GM18867 (cell line): ENCODE data around the gene MT1A.

Experiments used
- ATAC-seq: cut with Tn5 transposase; IDR thresholded peaks from one replicate; pipeline ENCODE4 v1.9.1; 2021; ENCODE audit warnings: mild to moderate bottlenecking, moderate library complexity; ENCODE audit not compliant: unreplicated experiment

Gene MT1A

DNA sequence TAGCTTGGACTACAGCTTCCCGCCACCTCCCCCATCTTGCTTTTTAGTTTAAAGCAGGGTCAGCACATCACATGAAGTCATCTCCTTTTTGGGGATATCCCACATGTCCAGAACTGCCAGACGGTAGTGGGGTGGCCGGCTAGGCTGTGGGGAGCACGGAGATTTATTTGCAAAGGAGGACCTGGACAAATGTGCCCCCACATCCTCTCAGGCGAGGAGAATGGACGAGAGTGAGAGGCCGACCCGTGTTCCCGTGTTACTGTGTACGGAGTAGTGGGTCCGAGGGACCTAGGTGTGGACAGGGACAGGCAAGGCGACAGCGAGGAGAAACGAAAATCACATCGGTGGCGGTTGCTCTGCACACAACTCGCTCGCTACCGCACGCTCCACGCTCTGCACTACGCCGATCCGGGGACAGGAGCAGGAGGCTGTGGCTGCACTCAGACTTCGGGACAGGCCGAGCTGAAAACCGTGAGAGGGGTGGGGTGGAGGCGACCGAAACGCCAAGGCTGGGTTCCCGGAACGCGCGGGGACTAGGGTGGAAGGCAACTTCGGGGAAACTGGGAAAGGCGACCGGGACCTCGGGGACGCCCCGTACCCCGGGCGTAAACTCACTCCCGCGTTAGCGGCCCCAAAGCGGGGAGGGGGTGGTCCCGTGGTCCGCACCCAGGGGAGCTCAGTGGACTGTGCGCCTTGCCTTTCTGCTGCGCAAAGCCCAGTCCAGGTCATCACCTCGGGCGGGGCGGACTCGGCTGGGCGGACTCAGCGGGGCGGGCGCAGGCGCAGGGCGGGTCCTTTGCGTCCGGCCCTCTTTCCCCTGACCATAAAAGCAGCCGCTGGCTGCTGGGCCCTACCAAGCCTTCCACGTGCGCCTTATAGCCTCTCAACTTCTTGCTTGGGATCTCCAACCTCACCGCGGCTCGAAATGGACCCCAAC lies at the start of gene MT1A:
Gene MT1A, plus strand, starts transcription at position 853 of the 937 bp plus-strand sequence. Its CDS starts 73 bp downstream, at position 926.
- ATAC-seq = no peak

DNA sequence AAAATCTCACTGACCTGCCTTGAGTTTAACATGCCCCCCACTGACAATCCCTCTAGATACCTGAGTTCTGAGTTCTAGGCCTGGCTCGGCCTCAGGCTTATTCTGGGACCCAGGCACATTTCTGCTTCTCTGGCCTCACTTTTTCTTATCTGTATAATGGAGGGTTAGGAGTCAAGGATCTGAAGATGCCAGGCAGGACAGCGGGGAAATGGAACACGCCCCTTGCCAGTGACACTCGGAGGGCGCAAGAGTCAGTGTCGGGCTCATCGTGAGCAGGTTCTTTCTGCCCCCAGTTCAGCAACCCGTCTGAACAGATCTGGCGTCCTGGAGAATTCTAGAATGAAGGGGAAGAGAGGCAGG lies 49.7 kb upstream of the MT1A start:
- no peak for ATAC-seq

GRCh38 chr16:56589141-56590039 lies 49.1 kb upstream of the MT1A start, which contains the start of gene MT3:
MT3 (plus strand) TSS chr16:56589528; CDS start chr16:56589591, 63 bp downstream.
- no peak for ATAC-seq

DNA sequence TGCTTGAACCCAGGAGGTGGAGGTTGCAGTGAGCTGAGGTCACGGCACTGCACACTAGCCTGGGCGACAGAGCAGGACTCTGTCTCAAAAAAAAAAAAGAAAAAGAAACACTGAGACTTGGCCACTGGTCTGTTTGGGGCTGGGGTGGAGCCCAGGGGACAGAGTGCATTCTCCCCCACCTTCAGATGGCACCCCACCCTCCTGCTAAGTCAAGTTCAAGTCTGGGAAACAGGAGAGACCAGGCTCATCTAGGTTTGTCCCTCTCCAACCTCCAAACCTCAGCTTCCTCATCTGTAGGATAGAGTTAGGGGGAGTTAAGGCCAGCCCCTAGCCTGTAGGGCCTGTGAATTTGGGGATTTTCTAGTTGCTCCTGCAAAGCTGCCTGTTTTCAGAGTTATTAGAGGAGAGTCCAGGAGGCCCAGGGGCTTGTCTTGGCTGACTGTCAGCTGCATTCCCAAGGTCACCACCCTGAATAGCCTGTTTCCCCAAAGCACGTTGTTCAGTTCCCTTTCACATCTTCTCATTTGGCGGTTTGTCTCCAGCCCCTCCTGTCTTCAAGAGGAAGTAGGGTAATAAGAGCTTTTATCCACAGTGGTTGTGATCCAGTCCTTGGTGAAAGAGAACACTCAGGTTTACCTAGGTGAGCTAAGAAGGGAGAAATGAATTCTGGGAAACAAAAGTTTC lies 46.9 kb upstream of the MT1A start:
- no peak for ATAC-seq

GRCh38 chr16:56593573-56594291 lies 44.7 kb upstream of the MT1A start:
- no peak for ATAC-seq

- no peak for ATAC-seq
These were observed 44.2 kb upstream of the MT1A start for GRCh38 chr16:56594292-56594619.

DNA sequence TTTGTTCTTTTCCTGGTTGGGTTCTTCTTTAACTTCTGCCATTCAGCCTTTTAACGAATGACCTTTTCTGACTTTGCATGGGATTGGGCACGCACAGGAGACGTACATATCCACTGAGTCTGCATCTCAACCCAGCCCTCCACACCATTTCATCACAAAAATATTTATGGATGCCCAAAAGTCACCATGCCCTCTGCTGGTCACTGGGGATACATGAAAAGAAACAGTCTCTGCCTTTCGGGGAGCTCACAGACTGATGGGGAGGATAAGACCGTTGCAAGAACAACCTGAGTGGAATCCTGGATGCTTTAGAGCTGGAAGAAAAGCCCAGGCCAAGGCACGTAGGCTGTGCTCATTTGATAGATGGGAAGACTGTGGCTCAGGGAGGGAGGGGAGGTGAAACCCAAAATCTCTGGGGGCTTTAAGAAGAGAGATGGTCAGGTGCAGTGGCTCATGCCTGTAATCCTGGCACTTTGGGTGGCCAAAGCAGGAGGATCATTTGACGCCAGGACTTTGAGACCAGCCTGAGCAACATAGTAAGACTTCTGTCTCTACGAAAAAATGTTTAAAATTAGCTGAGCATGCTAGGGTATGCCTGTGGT lies 38.0 kb upstream of the MT1A start:
- ATAC-seq = peak; percentile 59

DNA sequence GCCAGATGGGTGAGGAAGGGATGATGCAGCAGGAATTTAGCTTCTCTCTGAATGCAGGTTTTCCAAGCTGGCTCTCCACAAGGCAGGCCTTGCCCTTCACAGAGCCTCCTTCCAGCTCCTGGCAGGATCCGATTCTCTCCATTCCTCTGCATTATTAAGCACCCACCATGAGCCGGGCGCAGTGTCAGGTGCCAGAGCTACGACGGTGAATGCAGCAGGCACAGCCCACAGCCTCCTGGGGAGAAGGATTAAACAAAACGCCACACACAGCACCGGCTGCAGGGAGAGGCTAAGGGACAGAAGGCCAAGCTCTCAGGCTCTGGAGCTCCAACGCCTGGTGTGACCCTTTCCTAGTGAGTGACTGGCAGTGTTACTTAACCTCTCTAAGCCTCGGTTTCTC lies 37.1 kb upstream of the MT1A start:
- no peak for ATAC-seq

DNA sequence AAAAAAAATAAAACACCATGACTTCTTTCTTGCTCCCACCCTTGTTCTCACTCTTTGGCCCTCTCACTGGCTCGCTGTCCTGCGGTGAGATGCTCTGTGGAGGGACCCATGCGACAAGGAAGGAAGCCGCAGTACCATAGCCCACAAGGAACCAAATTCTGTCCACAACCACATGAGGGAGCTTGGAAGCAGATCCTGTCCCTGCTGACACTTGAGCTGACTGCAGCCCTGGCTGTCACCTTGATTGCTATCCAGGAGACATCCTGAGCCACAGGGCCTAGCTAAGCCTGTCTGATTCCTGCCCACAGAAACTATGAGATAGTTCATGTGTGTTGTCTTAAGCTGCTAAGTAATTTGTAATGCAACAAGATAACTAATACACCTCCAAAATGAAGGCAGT lies 34.9 kb upstream of the MT1A start:
- ATAC-seq = no peak

- no peak for ATAC-seq
These were observed 33.5 kb upstream of the MT1A start for GRCh38 chr16:56604966-56605365.

GRCh38 chr16:56605475-56605874 lies 33.0 kb upstream of the MT1A start:
- no peak for ATAC-seq

GRCh38 chr16:56606071-56606475 lies 32.4 kb upstream of the MT1A start:
- no peak for ATAC-seq

DNA sequence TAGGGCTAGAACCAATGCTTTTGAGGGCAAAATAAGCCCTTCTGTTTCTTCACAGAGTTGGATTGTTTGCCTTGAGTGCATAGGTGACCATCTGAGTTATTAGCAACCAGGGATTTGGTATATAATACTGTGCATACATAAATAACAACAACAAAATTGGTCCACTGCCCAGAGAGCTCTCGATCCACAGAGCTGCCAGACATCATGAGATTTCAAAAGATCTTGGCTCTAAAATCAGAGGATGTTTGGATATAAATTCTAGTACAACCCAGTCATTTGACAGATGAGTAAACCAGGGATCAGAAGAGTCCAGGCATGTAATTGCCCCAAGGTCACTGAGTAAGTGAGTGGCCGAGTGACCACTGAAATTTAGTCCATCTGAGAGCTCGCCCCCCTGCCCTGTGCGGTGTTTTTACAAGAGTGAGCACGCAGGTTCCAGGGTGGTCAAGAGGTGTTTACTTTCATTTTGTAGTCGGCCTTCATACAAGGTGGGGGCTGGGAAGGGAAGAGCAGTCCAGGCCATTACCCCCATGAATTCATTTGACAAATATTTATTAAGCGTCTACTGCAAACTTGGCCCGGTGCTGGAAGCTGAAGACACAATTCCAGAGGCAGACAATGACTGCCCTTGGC lies 31.9 kb upstream of the MT1A start:
- no peak for ATAC-seq

- no peak for ATAC-seq
These were observed 31.3 kb upstream of the MT1A start for GRCh38 chr16:56607109-56607618.

DNA sequence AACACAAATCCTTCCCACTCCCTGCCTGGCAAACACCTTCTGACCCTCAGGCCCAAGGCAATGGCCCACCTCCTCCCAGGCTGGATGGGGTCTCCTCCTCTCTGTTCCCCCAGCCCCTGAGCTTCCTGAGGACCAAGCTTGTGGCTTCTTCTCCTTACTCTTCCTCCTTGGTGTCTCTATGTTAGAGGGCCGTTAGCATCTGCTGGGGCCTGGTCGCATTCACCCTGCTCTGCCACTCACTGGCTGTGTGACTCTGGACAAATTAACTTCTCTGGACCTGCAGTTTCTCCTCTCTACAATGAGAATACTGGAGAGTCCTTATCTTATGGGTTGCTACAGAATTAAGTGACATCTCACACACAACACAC lies 30.8 kb upstream of the MT1A start:
- ATAC-seq = no peak

- ATAC-seq = peak; percentile 91
These were observed 30.2 kb upstream of the MT1A start, which contains the start of gene MT2A for GRCh38 chr16:56608043-56608875. MT2A (plus strand) TSS chr16:56608584; CDS start chr16:56608656, 72 bp downstream.

GRCh38 chr16:56608876-56609462 lies 29.5 kb upstream of the MT1A start:
- no peak for ATAC-seq

DNA sequence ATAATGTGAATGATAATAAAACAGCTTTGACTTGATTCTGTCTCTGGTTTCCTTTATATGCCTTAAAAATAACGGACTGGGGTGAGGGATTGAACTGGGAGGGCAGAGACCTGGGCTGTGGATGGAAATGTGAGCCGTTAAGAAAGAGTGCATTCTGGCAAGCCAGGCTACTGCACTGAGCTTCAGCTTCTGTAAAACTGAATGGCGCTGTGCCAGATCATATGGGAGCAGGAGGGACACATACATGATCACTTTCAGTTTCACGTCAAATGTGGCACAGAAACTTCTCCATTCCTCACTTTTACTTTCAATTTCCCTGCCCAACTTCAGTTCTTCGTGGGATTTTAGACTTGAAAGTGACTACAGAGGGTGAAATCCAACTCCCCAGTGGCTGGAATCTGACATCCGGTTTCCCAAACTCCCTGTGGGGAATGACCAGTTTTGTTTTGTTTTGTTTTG lies 29.0 kb upstream of the MT1A start:
- peak; percentile 41 for ATAC-seq
